Activated naive CD8-positive, alpha-beta T cell (primary cell): ENCODE measurements around the gene CXCL6.

Source experiments
- H3K27ac Mint-ChIP-seq: one replicate; pipeline ENCODE4 v1.8.0; 2021; ENCODE audit warnings: mixed read lengths
- H3K27me3 Mint-ChIP-seq: one replicate; pipeline ENCODE4 v1.8.0; 2021; ENCODE audit warnings: mixed read lengths
- H3K36me3 Mint-ChIP-seq: one replicate; pipeline ENCODE4 v1.8.0; 2021; ENCODE audit warnings: mixed read lengths
- H3K4me1 Mint-ChIP-seq: one replicate; pipeline ENCODE4 v1.8.0; 2021; ENCODE audit warnings: low read depth, mixed read lengths
- H3K4me3 Mint-ChIP-seq: one replicate; pipeline ENCODE4 v1.8.0; 2021; ENCODE audit warnings: mild to moderate bottlenecking, mixed read lengths
- H3K9me3 Mint-ChIP-seq: one replicate; pipeline ENCODE4 v1.8.0; 2021; ENCODE audit warnings: low read depth, mixed read lengths

Gene CXCL6

DNA sequence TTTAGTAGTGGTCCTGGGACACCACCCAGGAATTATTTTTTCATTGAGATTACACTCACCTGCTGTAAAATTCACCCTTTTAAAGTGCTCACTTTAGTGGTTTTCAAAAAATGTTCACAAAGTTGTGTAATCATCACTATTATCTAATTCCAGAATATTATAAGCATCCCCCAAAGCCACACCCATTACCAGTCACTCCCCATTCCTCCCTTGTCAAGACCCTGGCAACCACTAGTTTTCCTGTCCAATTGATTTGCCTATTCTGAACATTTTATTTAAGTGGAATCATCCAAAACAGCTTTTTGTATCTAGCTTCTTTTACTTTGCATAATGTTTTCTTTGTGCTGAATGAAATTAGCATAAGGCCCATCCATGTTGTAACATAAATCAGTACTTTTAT lies 12.7 kb upstream of the CXCL6 start:
- Mint-ChIP-seq H3K27ac (no peak overlapping the region), H3K4me3 (no peak overlapping the region), H3K4me1 (no peaks in the 10 kb centered on the region), H3K9me3 (peaks cover 6% of the 10 kb centered on the region), H3K36me3 (no peaks in the 10 kb centered on the region), H3K27me3 (no peaks in the 10 kb centered on the region)

DNA sequence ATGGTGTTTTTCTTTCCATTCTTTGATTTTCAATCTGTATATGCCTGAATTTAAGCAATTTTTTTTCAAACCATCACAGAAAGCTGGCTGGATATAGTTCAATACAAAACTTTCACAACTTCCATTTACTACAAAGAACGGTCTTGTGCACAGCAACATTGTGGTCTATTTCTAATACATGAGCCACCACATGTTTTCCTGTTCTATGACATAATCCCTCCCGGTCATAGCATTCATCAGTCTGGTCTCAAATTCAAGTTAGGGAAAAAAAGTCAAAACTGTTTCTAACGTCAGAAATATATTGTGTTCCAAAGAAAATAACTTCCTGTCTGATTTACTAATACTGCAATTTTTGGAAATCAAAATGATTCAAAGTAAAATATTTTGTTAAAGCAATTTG lies 7.5 kb upstream of the CXCL6 start:
- no peak overlapping the region for H3K4me3 Mint-ChIP-seq

DNA sequence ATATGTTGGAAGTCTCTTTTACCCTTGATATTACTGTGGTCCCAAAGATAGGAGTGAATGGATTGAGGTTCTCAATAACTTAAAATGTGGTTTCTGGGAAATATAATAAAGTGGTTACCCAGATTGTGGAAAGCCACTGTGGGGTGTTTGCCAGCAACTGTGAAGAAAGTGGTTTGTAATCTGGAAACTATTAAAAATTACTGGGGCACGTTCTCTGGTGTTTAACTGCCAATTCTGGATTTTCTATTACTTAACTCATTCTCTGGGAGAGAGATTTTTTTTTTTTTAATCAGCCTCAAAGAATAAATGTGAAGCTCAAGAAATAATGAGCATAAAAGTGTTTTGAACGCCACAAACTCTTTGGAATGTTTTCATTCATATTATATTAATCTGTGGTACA lies 4.9 kb upstream of the CXCL6 start:
- H3K27me3 Mint-ChIP-seq: peaks cover 2% of the 10 kb centered on the region
- no peak overlapping the region for H3K27ac Mint-ChIP-seq
- no peaks in the 10 kb centered on the region for H3K36me3 Mint-ChIP-seq
- peaks cover 9% of the 10 kb centered on the region for H3K9me3 Mint-ChIP-seq
- H3K4me1 Mint-ChIP-seq: no peaks in the 10 kb centered on the region
- no peak overlapping the region for H3K4me3 Mint-ChIP-seq

More for the DNA sequence above, 7.5 kb upstream of the CXCL6 start:
- Mint-ChIP-seq H3K27me3 (peaks cover 2% of the 10 kb centered on the region), H3K9me3 (peaks cover 9% of the 10 kb centered on the region), H3K27ac (no peak overlapping the region), H3K36me3 (no peaks in the 10 kb centered on the region), H3K4me1 (no peaks in the 10 kb centered on the region)

DNA sequence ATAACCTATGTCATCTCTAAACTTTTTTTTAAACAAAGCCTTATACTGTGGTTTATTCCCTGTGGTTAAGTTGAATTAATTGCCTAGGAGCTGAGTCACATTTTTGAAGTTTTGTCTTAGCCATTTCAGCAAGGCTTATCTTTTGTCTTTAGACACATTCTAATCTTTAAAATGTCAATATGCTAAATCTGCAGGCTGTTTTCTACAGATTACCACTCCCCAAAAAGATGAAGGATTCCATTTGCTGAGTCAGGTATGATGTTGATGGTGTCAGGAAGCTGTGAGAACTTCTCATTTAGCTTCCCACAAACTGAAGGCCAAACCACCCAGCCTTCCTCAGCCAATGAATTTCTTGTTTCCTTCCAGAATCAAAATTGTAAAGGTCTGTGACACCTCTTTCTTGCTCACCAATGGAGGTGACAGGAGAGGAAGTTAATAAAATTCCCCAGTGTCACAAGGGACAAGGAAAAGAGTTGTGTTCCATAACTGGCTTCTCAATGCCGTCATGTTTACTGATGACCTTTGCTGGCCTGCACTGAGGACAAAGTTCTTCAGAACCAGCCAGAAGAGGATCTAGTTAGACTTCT lies 3.7 kb upstream of the CXCL6 start:
- Mint-ChIP-seq H3K9me3 (peaks cover 6% of the 10 kb centered on the region), H3K4me1 (no peaks in the 10 kb centered on the region), H3K27me3 (peaks cover 2% of the 10 kb centered on the region), H3K4me3 (no peak overlapping the region), H3K27ac (no peak overlapping the region), H3K36me3 (no peaks in the 10 kb centered on the region)

DNA sequence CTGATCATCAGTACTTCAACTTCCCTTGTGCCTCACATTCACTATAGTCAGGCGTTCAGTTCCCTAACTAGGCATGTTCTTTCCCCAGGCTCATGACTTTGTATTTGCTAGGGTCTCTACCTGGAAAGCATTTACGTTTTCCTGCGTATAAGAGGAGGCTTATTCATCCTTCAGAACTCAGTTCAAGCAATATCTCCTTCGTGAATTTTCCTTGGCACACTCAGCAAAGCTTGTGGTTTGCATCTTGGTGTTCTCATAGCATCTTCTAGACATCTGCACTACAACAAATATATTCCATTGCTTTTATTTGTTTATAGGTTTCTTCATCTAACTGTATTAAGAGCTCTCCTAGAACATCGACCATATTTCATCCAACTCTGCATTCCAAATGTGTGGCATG lies 2.6 kb downstream of the CXCL6 start:
- Mint-ChIP-seq H3K27me3 (peaks cover 3% of the 10 kb centered on the region), H3K9me3 (no peaks in the 10 kb centered on the region), H3K36me3 (no peaks in the 10 kb centered on the region), H3K4me3 (no peak overlapping the region), H3K27ac (no peak overlapping the region), H3K4me1 (no peaks in the 10 kb centered on the region)

DNA sequence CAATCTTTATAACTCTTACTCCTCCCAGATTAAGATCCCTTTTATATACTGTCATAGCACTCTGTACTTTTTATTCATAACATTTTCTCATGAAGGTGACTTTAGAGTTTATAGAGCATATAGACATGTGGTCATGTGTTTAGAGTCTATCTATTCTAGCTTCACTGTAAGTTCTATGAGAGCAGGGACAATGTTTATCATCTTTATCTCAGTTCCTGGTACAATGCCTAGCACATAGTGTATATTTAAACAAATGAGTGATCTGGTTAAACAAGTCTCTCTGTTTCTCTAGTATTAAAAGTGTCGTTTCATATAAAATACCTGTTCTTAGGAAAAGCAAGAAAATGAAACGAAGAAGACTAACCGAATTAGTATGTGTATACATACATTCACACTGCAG lies 3.2 kb downstream of the CXCL6 start:
- peaks cover 3% of the 10 kb centered on the region for H3K27me3 Mint-ChIP-seq
- H3K9me3 Mint-ChIP-seq: no peaks in the 10 kb centered on the region
- H3K27ac Mint-ChIP-seq: no peak overlapping the region
- H3K36me3 Mint-ChIP-seq: no peaks in the 10 kb centered on the region
- H3K4me3 Mint-ChIP-seq: no peak overlapping the region
- no peaks in the 10 kb centered on the region for H3K4me1 Mint-ChIP-seq

DNA sequence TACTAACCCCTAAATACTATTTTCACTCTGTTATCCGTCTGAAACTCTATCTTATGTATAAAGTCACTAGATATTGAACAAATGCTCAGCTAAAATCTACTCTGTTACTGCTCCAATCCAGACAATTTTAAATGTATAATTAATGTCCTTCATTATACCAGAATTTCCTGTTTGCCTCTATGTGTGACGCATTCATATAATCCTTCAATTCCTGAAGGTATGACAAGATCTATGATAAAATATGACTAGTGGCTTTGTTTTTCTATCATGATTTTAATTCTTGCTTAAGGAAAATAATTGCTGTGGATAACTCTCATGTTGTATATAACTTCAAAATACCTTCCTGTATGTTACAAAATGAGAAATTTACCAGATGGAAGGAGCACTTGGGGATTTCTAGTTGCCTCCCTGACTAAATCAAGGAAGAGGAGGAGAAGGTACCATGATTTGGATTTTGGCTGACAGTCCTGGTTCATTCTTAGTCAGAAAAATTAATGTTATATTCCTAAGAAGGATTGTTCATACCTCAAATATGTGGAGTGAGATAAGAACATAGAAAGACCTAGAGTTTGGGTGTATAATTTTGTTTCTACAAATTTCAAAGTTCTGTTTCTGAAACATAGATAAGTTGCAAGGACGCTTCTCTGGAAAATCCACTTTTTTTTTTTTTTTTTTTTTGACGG lies 4.9 kb downstream of the CXCL6 start:
- Mint-ChIP-seq H3K4me3 (no peak overlapping the region), H3K27me3 (peaks cover 3% of the 10 kb centered on the region), H3K36me3 (no peaks in the 10 kb centered on the region), H3K9me3 (no peaks in the 10 kb centered on the region), H3K27ac (no peak overlapping the region), H3K4me1 (no peaks in the 10 kb centered on the region)

DNA sequence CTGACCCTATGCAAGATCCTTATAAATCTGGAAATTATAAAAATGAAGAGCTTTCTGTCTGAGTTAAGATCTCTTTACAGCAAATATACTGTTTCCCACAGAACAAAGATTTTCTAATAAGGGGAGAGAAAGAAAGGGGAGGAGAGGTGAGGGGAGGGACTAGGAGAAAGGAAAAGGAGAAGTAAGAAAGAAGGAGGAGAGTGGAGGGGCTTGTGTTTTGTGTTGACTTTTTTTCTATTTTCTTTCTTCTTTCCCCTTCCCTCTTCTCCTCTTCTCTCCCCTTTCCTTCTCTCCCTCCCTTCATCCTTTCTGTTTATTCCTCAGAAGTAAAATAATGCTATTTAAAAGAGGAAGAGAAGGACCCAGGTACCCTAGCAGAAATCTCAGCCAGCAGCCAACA lies 6.2 kb downstream of the CXCL6 start:
- H3K4me1 Mint-ChIP-seq: no peaks in the 10 kb centered on the region
- H3K4me3 Mint-ChIP-seq: no peak overlapping the region
- no peaks in the 10 kb centered on the region for H3K36me3 Mint-ChIP-seq
- peaks cover 2% of the 10 kb centered on the region for H3K27me3 Mint-ChIP-seq
- no peaks in the 10 kb centered on the region for H3K9me3 Mint-ChIP-seq
- H3K27ac Mint-ChIP-seq: no peak overlapping the region

DNA sequence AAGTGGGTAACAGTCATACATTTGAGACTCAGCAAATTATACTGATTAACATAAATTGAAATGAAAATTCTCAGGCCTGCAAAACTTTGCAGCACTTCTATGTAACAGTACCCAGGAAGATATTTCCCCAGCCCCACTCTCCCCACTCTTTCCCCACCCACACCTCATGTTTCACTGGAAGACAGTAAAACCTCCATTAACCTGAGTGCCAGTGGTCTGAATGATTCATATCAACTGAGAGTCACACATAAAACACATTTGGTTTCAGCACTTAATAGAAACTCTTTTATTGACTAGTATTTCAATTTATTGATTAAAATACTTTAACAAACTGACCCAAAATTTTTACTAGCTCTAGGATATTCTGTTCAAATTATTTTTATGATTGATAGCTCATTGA lies 6.9 kb downstream of the CXCL6 start:
- H3K4me1 Mint-ChIP-seq: no peaks in the 10 kb centered on the region
- H3K27me3 Mint-ChIP-seq: peaks cover 1% of the 10 kb centered on the region
- H3K27ac Mint-ChIP-seq: no peak overlapping the region
- H3K9me3 Mint-ChIP-seq: no peaks in the 10 kb centered on the region
- no peak overlapping the region for H3K4me3 Mint-ChIP-seq
- H3K36me3 Mint-ChIP-seq: no peaks in the 10 kb centered on the region

DNA sequence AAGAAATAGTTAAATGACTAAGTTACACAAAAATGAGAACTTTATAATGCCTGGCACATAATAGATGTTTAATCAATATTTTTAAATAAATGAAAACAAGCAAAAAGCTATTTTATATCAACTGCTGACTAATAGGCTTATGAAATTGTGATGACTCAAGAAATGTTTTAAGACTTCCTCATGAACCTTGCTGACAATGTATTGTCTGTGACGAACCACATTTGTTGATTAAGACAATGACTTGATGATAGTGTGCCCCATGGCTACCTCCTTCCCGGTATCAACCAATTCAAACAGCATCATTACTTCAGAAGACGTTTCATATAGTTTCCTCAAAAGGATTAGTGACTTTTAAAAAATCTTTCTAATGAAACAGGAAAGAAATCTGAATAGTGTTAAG lies 7.9 kb downstream of the CXCL6 start:
- no peaks in the 10 kb centered on the region for H3K9me3 Mint-ChIP-seq
- H3K27ac Mint-ChIP-seq: no peak overlapping the region
- no peaks in the 10 kb centered on the region for H3K36me3 Mint-ChIP-seq
- H3K4me3 Mint-ChIP-seq: no peak overlapping the region
- H3K27me3 Mint-ChIP-seq: no peaks in the 10 kb centered on the region
- H3K4me1 Mint-ChIP-seq: no peaks in the 10 kb centered on the region

DNA sequence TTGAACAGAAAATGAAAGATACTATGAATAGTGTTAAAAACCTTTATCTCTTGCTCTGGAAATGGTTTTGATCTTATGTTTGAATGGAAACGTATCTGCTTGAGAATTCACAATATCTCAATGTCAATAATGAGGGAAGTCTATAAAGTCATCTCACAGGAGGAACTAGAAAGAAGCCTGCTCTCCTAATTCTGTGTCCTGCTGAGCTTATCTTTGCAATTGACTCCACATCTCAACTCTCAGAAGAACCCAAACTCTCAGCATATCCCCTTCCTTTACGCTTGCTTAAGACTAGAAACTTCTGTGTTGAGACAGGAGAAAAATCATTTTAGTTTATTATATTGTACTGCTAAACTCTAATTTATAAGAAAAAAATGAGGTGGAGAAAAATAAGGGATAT lies 8.3 kb downstream of the CXCL6 start:
- no peaks in the 10 kb centered on the region for H3K36me3 Mint-ChIP-seq
- no peaks in the 10 kb centered on the region for H3K4me1 Mint-ChIP-seq
- no peaks in the 10 kb centered on the region for H3K9me3 Mint-ChIP-seq
- H3K4me3 Mint-ChIP-seq: no peak overlapping the region
- H3K27ac Mint-ChIP-seq: no peak overlapping the region
- H3K27me3 Mint-ChIP-seq: no peaks in the 10 kb centered on the region

DNA sequence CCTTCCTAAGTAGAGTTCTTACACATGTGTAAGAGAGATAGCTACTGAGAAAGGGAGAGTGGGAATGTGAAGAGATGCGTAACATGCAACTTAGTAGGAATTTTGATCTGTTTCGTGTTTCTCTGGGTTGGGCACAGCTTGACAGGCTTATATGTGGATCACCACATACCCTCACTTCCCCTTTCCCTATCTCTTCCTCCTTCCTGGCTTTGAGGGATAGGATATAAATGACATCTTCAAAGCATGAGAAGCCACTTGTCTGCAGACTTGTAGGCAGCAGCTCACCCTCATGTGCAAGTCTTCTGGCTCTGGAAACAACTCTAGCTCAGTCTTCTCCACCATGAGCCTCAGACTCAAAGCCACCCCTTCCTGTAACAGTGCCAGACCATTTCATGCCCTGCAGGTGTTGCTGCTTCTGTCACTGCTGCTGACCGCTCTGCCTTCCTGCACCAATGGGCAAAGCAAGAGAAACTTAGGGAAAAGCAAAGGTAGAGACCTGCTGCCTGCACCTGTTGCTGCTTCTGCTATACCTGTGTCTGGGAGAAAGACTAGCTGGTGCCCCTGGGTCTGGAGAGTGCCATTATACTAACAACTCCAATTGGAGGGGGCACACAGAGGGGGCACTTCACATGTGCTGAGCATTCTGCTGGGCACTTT lies 11.2 kb downstream of the CXCL6 start:
- no peak overlapping the region for H3K27ac Mint-ChIP-seq
- H3K36me3 Mint-ChIP-seq: no peaks in the 10 kb centered on the region
- no peaks in the 10 kb centered on the region for H3K27me3 Mint-ChIP-seq
- H3K4me1 Mint-ChIP-seq: no peaks in the 10 kb centered on the region
- no peak overlapping the region for H3K4me3 Mint-ChIP-seq
- no peaks in the 10 kb centered on the region for H3K9me3 Mint-ChIP-seq

DNA sequence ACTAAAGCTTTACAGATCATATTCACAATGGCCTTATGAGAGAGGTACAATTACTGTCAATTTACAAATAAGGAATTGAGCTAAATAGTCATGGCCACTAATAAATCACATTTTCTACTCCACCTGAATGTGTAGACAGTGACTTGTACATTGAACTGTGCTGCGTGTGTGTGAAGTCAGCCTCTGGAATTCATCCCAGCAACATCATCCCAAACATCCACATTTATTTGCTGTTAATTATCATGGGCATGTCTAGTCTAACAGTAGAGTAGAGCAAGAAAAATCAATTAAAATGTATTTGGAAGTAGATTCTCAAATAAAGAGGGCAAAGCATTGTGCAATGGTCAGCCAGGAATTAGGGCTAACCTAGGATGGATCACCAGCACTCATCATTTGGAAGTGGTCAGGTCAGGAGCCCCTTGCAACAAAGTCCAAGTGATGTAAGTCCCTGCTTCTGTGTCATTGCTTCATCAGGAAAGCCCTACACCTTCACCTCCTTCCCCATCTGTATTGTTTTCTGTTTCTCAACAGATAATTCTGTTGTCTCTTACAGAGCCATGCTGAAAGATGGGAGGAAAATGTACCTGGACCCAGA lies 11.8 kb downstream of the CXCL6 start:
- H3K9me3 Mint-ChIP-seq: no peaks in the 10 kb centered on the region
- H3K27ac Mint-ChIP-seq: no peak overlapping the region
- no peak overlapping the region for H3K4me3 Mint-ChIP-seq
- no peaks in the 10 kb centered on the region for H3K27me3 Mint-ChIP-seq
- H3K36me3 Mint-ChIP-seq: no peaks in the 10 kb centered on the region
- no peaks in the 10 kb centered on the region for H3K4me1 Mint-ChIP-seq

DNA sequence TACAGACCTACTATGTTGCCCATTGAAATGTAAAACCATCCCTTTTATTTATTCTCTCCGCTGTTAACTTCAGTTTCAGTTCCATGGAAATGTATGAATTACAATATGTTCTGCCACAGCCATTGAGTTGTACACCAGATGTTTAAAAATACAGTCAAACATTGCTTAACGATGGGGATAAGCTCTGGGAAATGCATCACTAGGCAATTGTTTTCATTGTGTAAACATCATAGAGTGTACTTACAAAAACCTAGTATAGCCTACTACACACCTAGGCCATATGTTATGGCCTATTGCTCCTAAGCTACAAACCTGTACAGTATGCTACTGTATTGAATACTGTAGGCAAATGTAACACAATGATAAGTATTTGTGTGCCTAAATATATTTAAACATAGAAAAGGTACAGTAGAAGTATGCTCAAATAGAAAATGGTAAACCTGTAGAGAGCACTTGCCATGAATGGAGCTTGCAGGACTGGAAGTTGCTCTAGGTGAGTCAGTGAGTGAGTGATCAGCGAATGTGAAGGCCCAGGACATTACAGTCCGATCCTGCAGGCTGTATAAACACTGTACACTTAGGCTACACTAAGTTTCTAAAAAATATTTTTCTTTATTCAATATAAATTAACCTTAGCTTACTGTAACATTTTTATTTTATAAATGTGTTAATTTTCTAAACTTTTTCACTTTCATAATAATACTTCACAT lies 13.9 kb downstream of the CXCL6 start:
- Mint-ChIP-seq H3K4me1 (no peaks in the 10 kb centered on the region), H3K27me3 (peaks cover 2% of the 10 kb centered on the region), H3K4me3 (no peak overlapping the region), H3K36me3 (no peaks in the 10 kb centered on the region), H3K9me3 (no peaks in the 10 kb centered on the region), H3K27ac (no peak overlapping the region)

DNA sequence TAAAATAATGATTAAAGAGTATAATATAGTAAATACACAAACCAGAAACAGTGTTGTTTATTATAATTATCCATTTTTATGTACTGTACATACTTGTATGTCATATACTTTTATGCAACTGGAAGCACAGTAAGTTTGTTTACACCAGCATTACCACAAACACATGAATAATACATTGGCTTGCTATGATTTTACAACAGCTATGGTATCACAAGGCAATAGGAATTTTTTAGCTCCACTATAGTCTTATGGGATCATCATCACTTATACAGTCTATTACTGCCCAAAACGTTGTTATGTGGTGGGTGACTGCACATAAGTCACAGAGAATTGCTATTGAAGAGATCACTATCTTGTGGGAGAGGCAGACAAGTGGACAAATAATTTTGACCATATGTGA lies 14.8 kb downstream of the CXCL6 start:
- Mint-ChIP-seq H3K9me3 (no peaks in the 10 kb centered on the region), H3K27me3 (peaks cover 2% of the 10 kb centered on the region), H3K36me3 (no peaks in the 10 kb centered on the region), H3K27ac (no peak overlapping the region), H3K4me3 (no peak overlapping the region), H3K4me1 (no peaks in the 10 kb centered on the region)
